HAP-1 (cell line): Measurements from ENCODE around the gene RACK1.

Experiments used
- DNase-seq, 2 experiments: peaks; one replicate each; pipeline ENCODE4 v3.0.0-alpha.2; 2016 to 2020; ENCODE audit warnings: low spot score in 2 of 2
- H3K27me3 ChIP-seq: fragments of 250-450 bp; sonication (Bioruptor Pico); 2 replicates; pipeline ENCODE4 v1.5.1; 2020; ENCODE audit warnings: low read depth, mild to moderate bottlenecking, moderate library complexity
- H3K36me3 ChIP-seq: fragments of 250-450 bp; sonication (Bioruptor Pico); replicated peaks from 2 replicates; pipeline ENCODE4 v1.5.1; 2020; ENCODE audit warnings: mild to moderate bottlenecking
- H3K4me1 ChIP-seq: fragments of 250-450 bp; sonication (Bioruptor Pico); 2 replicates; pipeline ENCODE4 v1.5.1; 2020; ENCODE audit warnings: mild to moderate bottlenecking
- H3K4me3 ChIP-seq: fragments of 250-450 bp; sonication (Bioruptor Pico); 2 replicates; pipeline ENCODE4 v1.5.1; 2020; ENCODE audit warnings: mild to moderate bottlenecking, moderate library complexity
- H3K9me3 ChIP-seq: fragments of 250-450 bp; sonication (Bioruptor Pico); 2 replicates; pipeline ENCODE4 v1.5.1; 2020; ENCODE audit warnings: mild to moderate bottlenecking, moderate library complexity
- in situ Hi-C: fragments of 300-500 bp; cut with MboI; formaldehyde crosslinking; loops from 3 replicates; pipeline ENCODE4 v1.14.3; 2020; ENCODE audit warnings: low sequenced_read_pairs, inconsistent platforms, mixed read lengths

The RACK1 gene

DNA sequence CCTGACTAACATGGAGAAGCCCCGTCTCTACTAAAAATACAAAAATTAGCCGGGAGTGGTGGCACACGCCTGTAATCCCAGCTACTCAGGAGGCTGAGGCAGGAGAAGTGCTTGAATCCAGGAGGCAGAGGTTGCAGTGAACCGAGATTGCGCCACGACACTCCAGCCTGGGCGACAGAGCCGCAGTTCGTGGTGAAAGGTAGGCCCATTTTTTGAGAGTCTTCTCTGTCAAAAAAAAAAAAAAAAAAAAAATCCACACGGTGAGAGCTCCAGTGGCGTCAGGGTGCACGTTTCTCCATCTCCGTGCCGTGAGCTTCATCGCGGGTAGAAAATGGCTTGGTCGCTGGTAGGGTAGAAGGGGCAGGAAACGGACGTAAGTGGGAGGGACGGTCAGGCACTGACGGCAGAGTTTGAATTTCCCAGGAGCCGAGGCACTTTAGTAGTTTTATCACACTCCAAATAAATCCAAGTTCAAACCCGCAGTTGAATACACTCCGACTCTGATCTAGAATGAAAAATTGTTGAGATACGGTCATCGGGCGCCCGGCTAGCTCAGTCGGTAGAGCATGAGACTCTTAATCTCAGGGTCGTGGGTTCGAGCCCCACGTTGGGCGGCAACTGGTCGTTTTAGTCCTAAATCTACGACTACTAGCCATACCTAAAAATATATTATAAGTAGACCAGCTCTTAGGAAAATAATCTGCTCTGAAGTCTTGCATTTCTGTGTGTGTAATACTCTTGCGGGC, 36.3 kb downstream of the RACK1 start:
- Histone ChIP-seq H3K27me3 (no peaks in the 10 kb centered on the region), H3K4me1 (peaks cover 12% of the 10 kb centered on the region), H3K9me3 (no peaks in the 10 kb centered on the region), H3K36me3 (no peaks in the 10 kb centered on the region), H3K4me3 (peak overlapping the region; percentile 42)
- peak; percentile 88 to 94 for DNase-seq
- in situ Hi-C loops = no loop called here

DNA sequence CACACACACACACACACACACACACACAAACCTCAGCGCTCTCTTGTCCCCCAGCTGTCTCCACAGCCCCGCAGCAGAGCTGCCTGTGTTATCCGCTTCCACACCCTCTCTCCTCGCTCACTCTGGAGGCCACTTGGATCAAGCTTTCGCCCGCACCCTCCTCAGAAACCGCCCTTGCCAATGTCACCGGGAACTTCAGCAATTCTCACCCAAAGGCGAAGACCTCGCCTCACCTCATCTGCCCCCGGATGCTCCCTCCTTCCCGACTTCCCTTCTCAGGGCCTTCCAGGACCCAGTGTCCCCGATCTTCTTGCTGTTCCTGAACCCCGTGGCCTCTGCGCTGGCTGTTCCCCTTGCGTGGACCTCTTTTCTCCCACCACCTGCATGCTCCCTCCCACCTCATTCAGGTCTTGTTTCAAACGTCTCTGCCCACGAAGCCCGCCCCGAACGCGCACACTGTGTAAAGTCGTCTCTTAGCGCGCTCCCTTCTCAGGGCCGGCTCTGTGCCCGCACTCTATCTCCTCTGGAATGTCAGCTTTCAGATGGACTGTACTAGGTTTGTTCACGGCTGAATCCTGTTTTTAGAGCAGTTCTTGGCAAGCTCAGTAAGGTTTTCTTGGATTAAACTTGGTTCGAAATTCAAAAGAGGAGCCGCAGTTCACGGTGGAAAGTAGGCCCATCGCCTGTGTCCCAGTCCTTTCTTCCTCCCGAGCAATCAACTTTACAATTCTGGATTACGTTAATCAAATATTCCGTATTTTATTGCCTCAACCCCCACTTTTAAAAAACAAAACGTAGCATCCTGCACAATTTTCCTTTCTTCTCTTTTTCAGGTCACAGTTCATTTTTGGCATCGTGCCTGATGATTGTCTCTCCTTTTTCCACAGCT, 37.7 kb downstream of the RACK1 start:
- Histone ChIP-seq H3K36me3 (no peaks in the 10 kb centered on the region), H3K4me3 (peak overlapping the region; percentile 38), H3K4me1 (peaks cover 12% of the 10 kb centered on the region), H3K9me3 (no peaks in the 10 kb centered on the region), H3K27me3 (no peaks in the 10 kb centered on the region)
- peak in 1 of 2 experiments; percentile 40 for DNase-seq
- in situ Hi-C loops = no loop called here

GRCh38 chr5:181204826-181205760, 38.6 kb downstream of the RACK1 start, which contains the start of gene TRIM7:
Gene TRIM7, minus strand, starts transcription at chr5:181205196. Its CDS starts 86 bp downstream, at chr5:181205110.
- peak in 1 of 2 experiments; percentile 73 for DNase-seq
- Histone ChIP-seq H3K9me3 (no peaks in the 10 kb centered on the region), H3K36me3 (no peaks in the 10 kb centered on the region), H3K4me1 (peaks cover 12% of the 10 kb centered on the region), H3K27me3 (no peaks in the 10 kb centered on the region), H3K4me3 (peak within 1 kb of the TSS; percentile 38)
- in situ Hi-C loops = no loop called here

DNA sequence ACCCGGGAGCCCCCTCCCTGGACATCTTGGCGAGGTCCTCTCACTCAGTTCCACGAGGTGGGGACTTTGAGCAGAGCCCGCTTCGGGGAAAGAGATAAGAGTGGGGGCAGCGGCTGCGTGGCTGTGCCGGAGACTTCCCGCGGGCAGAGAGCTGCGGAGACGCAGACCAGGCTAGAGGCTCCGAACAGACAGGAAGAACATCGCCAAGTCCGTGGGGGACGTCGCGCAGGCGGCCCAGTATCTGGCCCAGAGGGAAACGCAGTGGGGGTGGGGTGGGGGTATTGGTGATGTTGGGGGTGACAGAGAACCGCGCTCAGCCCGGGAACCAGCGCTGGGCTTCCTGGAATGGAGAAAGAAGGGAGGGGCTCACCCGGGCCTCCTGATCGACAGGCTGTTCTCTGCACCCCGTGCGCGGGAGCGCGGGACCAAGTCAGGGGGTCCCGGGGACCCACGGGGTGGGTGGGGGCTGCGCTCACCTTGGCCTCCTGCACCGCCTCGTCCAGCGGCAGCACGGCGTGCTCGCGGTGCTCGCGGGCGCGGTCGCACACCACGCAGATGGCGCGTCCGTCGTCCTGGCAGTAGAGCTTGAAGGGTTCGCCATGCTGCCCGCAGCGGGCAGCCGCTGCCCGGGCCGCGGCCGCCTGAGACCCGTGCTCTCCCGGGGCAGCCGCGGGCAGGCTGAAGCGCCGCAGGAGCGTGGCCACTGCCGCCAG, 39.4 kb downstream of the RACK1 start:
- in situ Hi-C loops = no loop called here
- H3K27me3 ChIP-seq = no peaks in the 10 kb centered on the region

DNA sequence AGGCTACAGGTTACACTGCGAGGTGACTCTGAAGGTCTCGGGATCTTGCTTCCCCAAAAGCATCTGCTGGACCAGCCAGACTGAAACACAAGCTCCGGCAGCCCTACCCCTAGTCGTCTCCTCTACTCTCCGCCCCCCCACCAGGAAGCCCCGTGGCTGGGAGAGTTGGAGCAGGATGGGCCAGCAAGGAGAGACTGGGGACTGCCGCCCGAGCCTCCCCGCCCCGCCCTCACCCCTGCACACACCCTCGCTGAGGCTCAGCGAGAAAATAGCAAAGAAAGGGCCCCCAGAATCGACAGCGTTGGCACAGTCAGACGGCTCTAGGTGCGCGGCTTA, 40.0 kb downstream of the RACK1 start:
- Histone ChIP-seq H3K9me3 (no peaks in the 10 kb centered on the region), H3K4me3 (peak overlapping the region; percentile 38), H3K27me3 (no peaks in the 10 kb centered on the region), H3K36me3 (no peaks in the 10 kb centered on the region), H3K4me1 (peaks cover 12% of the 10 kb centered on the region)
- in situ Hi-C loops = no loop called here
- DNase-seq = peak in 1 of 2 experiments; percentile 73

More for the DNA sequence above, 39.4 kb downstream of the RACK1 start:
- no peaks in the 10 kb centered on the region for H3K36me3 ChIP-seq
- no peaks in the 10 kb centered on the region for H3K9me3 ChIP-seq
- DNase-seq = peak in 1 of 2 experiments; percentile 55
- peak overlapping the region; percentile 38 for H3K4me3 ChIP-seq
- peaks cover 12% of the 10 kb centered on the region for H3K4me1 ChIP-seq

GRCh38 chr5:181203093-181203711, 40.5 kb downstream of the RACK1 start:
- in situ Hi-C loops = no loop called here
- DNase-seq = no peak
- peak overlapping the region; percentile 38 for H3K4me3 ChIP-seq
- peaks cover 12% of the 10 kb centered on the region for H3K4me1 ChIP-seq
- no peaks in the 10 kb centered on the region for H3K27me3 ChIP-seq
- H3K9me3 ChIP-seq = no peaks in the 10 kb centered on the region
- H3K36me3 ChIP-seq = no peaks in the 10 kb centered on the region

GRCh38 chr5:181200816-181201215, 42.9 kb downstream of the RACK1 start:
- no peak for DNase-seq
- Histone ChIP-seq H3K36me3 (no peaks in the 10 kb centered on the region), H3K4me1 (peaks cover 6% of the 10 kb centered on the region), H3K4me3 (no peak overlapping the region), H3K27me3 (no peaks in the 10 kb centered on the region), H3K9me3 (no peaks in the 10 kb centered on the region)
- in situ Hi-C loops = no loop called here

- no peaks in the 10 kb centered on the region for H3K27me3 ChIP-seq
- H3K4me3 ChIP-seq = no peak overlapping the region
- no peaks in the 10 kb centered on the region for H3K9me3 ChIP-seq
- no peaks in the 10 kb centered on the region; the same call in 1 of the 2 replicates for H3K4me1 ChIP-seq
- H3K36me3 ChIP-seq = no peaks in the 10 kb centered on the region
- in situ Hi-C loops = no loop called here
- DNase-seq = no peak
These were observed 43.6 kb downstream of the RACK1 start for GRCh38 chr5:181199881-181200638.

DNA sequence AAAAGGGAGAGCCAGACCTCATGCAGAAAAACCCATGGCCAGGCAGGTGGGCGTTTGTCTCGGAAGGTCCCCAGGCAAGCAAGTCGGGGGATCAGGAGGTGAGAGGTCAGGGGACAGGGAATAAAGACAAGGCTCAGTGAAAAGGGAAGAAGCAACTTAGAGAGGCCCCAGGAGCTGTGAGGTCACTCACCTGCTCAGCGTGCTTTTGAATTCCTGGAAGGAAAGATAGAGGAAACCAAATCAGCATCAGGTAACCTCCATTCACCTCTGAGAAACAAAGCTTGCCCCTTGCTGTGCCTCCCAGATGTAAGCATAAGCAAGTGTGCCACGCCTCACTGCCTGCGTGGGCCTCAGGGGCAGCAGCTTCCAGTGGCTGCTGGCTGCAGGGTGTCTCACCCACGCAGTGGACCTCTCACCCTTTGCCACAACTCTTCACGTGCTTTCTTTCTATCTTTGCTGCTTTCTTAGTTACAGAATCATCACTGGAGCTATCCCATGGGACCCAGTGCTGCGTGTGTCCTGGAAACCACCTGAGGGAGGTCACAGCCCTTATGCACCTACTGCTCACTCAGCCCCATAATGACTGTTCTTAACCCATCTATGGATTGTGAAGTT, 44.7 kb downstream of the RACK1 start:
- Histone ChIP-seq H3K4me3 (no peak overlapping the region), H3K36me3 (no peaks in the 10 kb centered on the region), H3K27me3 (no peaks in the 10 kb centered on the region), H3K4me1 (no peaks in the 10 kb centered on the region; the same call in 1 of the 2 replicates), H3K9me3 (no peaks in the 10 kb centered on the region)
- in situ Hi-C loops = no loop called here
- DNase-seq = no peak

GRCh38 chr5:181198106-181198685, 45.5 kb downstream of the RACK1 start:
- no peak for DNase-seq
- Histone ChIP-seq H3K4me1 (no peaks in the 10 kb centered on the region; the same call in 1 of the 2 replicates), H3K36me3 (no peaks in the 10 kb centered on the region), H3K9me3 (no peaks in the 10 kb centered on the region), H3K27me3 (no peaks in the 10 kb centered on the region), H3K4me3 (no peak overlapping the region)
- in situ Hi-C loops = no loop called here

GRCh38 chr5:181197326-181197951, 46.3 kb downstream of the RACK1 start:
- no peak for DNase-seq
- H3K27me3 ChIP-seq = no peaks in the 10 kb centered on the region
- H3K4me3 ChIP-seq = no peak overlapping the region
- peaks cover 6% of the 10 kb centered on the region; the same call in 1 of the 2 replicates for H3K4me1 ChIP-seq
- H3K36me3 ChIP-seq = no peaks in the 10 kb centered on the region
- in situ Hi-C loops = no loop called here
- no peaks in the 10 kb centered on the region for H3K9me3 ChIP-seq
